Measurements from ENCODE around the gene DNAJC12. TPM values are rescaled to one million over a fixed set of nuclear protein-coding genes. Genes with fewer than 3 reads are reported as not detected.
A peak's percentile ranks its signal among the peaks of the same experiment; 100 is the strongest.

DNAJC12 gene
- total and polyA plus RNA-seq, 4 donors, result 1.2 to 6.4 (median 1.5) TPM

GRCh38 chr10:67779465-67780203 lies 58.4 kb downstream of the DNAJC12 start:
- no peaks in the 10 kb centered on the region for H3K9me3 ChIP-seq (ENCODE audit: control insufficient read depth in 4 of 4, insufficient read depth in 3 of 4, low read length in 3 of 4)
- WGBS, 2 donors, result 1 to 2% methylated on average over 4 of the region's 4 CpGs
- ATAC-seq (ENCODE audit: insufficient read depth, low FRiP score) (peak; percentile 85), DNase-seq (peak; percentile 75 to 90 (median 83))
- H3K4me3 ChIP-seq, result no peak overlapping the region
- H3K4me1 ChIP-seq (ENCODE audit: control insufficient read depth in 5 of 5, insufficient read depth in 5 of 5, low read length in 5 of 5), result no peaks in the 10 kb centered on the region
- H3K9ac ChIP-seq (ENCODE audit: insufficient read depth in 1 of 2, low read length in 2 of 2), result no peak overlapping the region
- no peaks in the 10 kb centered on the region for H3K36me3 ChIP-seq (ENCODE audit: control insufficient read depth in 4 of 4, insufficient read depth in 4 of 4, low read length in 4 of 4)
- peak; percentile 89 for TF ChIP-seq CTCF (IDR thresholded peaks at IDR 0.05; ENCODE audit: control extremely low read depth, extremely low read depth)
- H3K27me3 ChIP-seq (ENCODE audit: control insufficient read depth in 3 of 3, insufficient read depth in 3 of 3, low read length in 2 of 3), result peaks cover 0 to 2% (median 0%) of the 10 kb centered on the region in 3 donors
- H3K27ac ChIP-seq (ENCODE audit: low read depth in 1 of 2, low read length in 1 of 2), result no peak overlapping the region

- TF ChIP-seq CTCF (IDR thresholded peaks at IDR 0.05; ENCODE audit: control extremely low read depth, extremely low read depth), result no peak
- no peak for DNase-seq
- Histone ChIP-seq H3K4me3 (no peak overlapping the region), H3K27me3 (ENCODE audit: control insufficient read depth in 3 of 3, insufficient read depth in 3 of 3, low read length in 2 of 3) (peaks cover 0 to 2% (median 0%) of the 10 kb centered on the region in 3 donors), H3K4me1 (ENCODE audit: control insufficient read depth in 5 of 5, insufficient read depth in 5 of 5, low read length in 5 of 5) (no peaks in the 10 kb centered on the region), H3K9me3 (ENCODE audit: control insufficient read depth in 4 of 4, insufficient read depth in 3 of 4, low read length in 3 of 4) (no peaks in the 10 kb centered on the region), H3K27ac (ENCODE audit: low read depth in 1 of 2, low read length in 1 of 2) (no peak overlapping the region), H3K9ac (ENCODE audit: insufficient read depth in 1 of 2, low read length in 2 of 2) (no peak overlapping the region), H3K36me3 (ENCODE audit: control insufficient read depth in 4 of 4, insufficient read depth in 4 of 4, low read length in 4 of 4) (no peaks in the 10 kb centered on the region)
- WGBS, 2 donors, result 89 to 94% methylated on average over 1 of the region's 1 CpG
- no peak for ATAC-seq (ENCODE audit: insufficient read depth, low FRiP score)
Measured at GRCh38 chr10:67776371-67776770, 61.6 kb downstream of the DNAJC12 start.

GRCh38 chr10:67775279-67775678 lies 62.7 kb downstream of the DNAJC12 start:
- Histone ChIP-seq H3K27me3 (ENCODE audit: control insufficient read depth in 3 of 3, insufficient read depth in 3 of 3, low read length in 2 of 3) (peaks cover 0 to 2% (median 0%) of the 10 kb centered on the region in 3 donors), H3K9ac (ENCODE audit: insufficient read depth in 1 of 2, low read length in 2 of 2) (no peak overlapping the region), H3K27ac (ENCODE audit: low read depth in 1 of 2, low read length in 1 of 2) (no peak overlapping the region), H3K4me3 (no peak overlapping the region), H3K9me3 (ENCODE audit: control insufficient read depth in 4 of 4, insufficient read depth in 3 of 4, low read length in 3 of 4) (no peaks in the 10 kb centered on the region), H3K4me1 (ENCODE audit: control insufficient read depth in 5 of 5, insufficient read depth in 5 of 5, low read length in 5 of 5) (no peaks in the 10 kb centered on the region), H3K36me3 (ENCODE audit: control insufficient read depth in 4 of 4, insufficient read depth in 4 of 4, low read length in 4 of 4) (no peaks in the 10 kb centered on the region)
- ATAC-seq (ENCODE audit: insufficient read depth, low FRiP score) (no peak), DNase-seq (no peak)
- no peak for TF ChIP-seq CTCF (IDR thresholded peaks at IDR 0.05; ENCODE audit: control extremely low read depth, extremely low read depth)
- WGBS, 2 donors, result 67 to 82% methylated on average over 2 of the region's 2 CpGs

Data from lung (tissue), 12 donors.